Keratinocyte (primary cell): Measurements from ENCODE around the gene SLC40A1. TPM values are rescaled to one million over a fixed set of nuclear protein-coding genes. Genes with fewer than 3 reads are reported as not detected.

ENCODE experiments used
- DNase-seq: peaks from one replicate; pipeline ENCODE4 v3.0.0-alpha.2; 2011; ENCODE audit warnings: low read depth, missing footprints, low spot score
- FAIRE-seq: peaks from 2 replicates; lab custom pipeline; 2011; peaks lifted over from hg19 to GRCh38; lab: Jason Lieb, UNC
- H2AFZ ChIP-seq: 2 replicates; pipeline ENCODE4 v1.6.0; 2012; ENCODE audit warnings: low read length, control low read depth, inconsistent platforms; ENCODE audit not compliant: control insufficient read depth
- H3K27ac ChIP-seq: 2 replicates; pipeline ENCODE4 v1.5.1; 2011; ENCODE audit warnings: low read length; ENCODE audit not compliant: control insufficient read depth, insufficient read depth
- H3K27me3 ChIP-seq: 3 replicates; pipeline ENCODE4 v1.6.0; 2011; ENCODE audit warnings: low read length; ENCODE audit not compliant: control insufficient read depth, insufficient read depth; ENCODE audit errors: extremely low read depth
- H3K36me3 ChIP-seq, 2 experiments: 2 replicates in 1 of 2; 3 replicates in 1 of 2; pipeline ENCODE4 v1.5.1; 2011; ENCODE audit warnings: low read length in 2 of 2, mild to moderate bottlenecking in 1 of 2; ENCODE audit not compliant: control insufficient read depth in 2 of 2, insufficient read depth in 2 of 2; ENCODE audit errors: extremely low read depth in 1 of 2
- H3K4me1 ChIP-seq: 3 replicates; pipeline ENCODE4 v1.5.1; 2011; ENCODE audit warnings: low read length; ENCODE audit not compliant: control insufficient read depth, insufficient read depth; ENCODE audit errors: extremely low read depth
- H3K4me2 ChIP-seq: 3 replicates; pipeline ENCODE4 v1.6.0; 2011; ENCODE audit warnings: low read depth, low read length; ENCODE audit not compliant: control insufficient read depth, insufficient read depth; ENCODE audit errors: extremely low read depth
- H3K4me3 ChIP-seq, 3 experiments: fragments of 200-600 bp in 1 of 3; sonication (generic) in 1 of 3; 2 replicates in 2 of 3; 3 replicates in 1 of 3; pipeline ENCODE4 v1.5.1; 2011 to 2016; ENCODE audit warnings: low read length in 3 of 3, mild to moderate bottlenecking in 3 of 3, control low read depth in 2 of 3, inconsistent platforms in 1 of 3, low read depth in 1 of 3, mixed read lengths in 1 of 3, mixed run types in 1 of 3, moderate library complexity in 1 of 3; ENCODE audit not compliant: control insufficient read depth in 2 of 3, insufficient read depth in 2 of 3; ENCODE audit errors: extremely low read depth in 1 of 3
- H3K79me2 ChIP-seq: 2 replicates; pipeline ENCODE4 v1.6.0; 2012; ENCODE audit warnings: low read length; ENCODE audit not compliant: control insufficient read depth, insufficient read depth
- H3K9ac ChIP-seq: 3 replicates; pipeline ENCODE4 v1.6.0; 2011; ENCODE audit warnings: low read length; ENCODE audit not compliant: control insufficient read depth, insufficient read depth; ENCODE audit errors: extremely low read depth
- H3K9me1 ChIP-seq: 3 replicates; pipeline ENCODE4 v1.6.0; 2011; ENCODE audit warnings: low read length; ENCODE audit not compliant: control insufficient read depth, insufficient read depth; ENCODE audit errors: extremely low read depth
- H3K9me3 ChIP-seq: 2 replicates; pipeline ENCODE4 v1.5.1; 2012; ENCODE audit warnings: low read depth, low read length; ENCODE audit not compliant: control insufficient read depth
- H4K20me1 ChIP-seq: 3 replicates; pipeline ENCODE4 v1.6.0; 2011; ENCODE audit warnings: low read length; ENCODE audit not compliant: control insufficient read depth, insufficient read depth; ENCODE audit errors: extremely low read depth
- EZH2 ChIP-seq: IDR thresholded peaks from one replicate; pipeline ENCODE4 v1.6.1; 2012; ENCODE audit warnings: inconsistent platforms, mild to moderate bottlenecking, low read length, moderate library complexity
- dilution Hi-C: fragments of 300-500 bp; cut with MboI; formaldehyde crosslinking; loops from one replicate; pipeline ENCODE4 v1.7.0; 2020; ENCODE audit warnings: low sequenced_read_pairs; ENCODE audit not compliant: extremely low pct_ligation_motif_present
- polyA plus RNA-seq, 5 experiments: library from polyadenylated mRNA; depleted of rRNA in 3 of 5; stranded (reverse) in 3 of 5; stranded (forward) in 1 of 5; unstranded in 1 of 5; fragments of >200 nt; gene quantifications; 1 replicate in 1 of 5; 2 replicates in 3 of 5; 3 replicates in 1 of 5; pipeline versions ENCODE4 v1.2.1 to v1.2.3, GENCODE V29; 2011 to 2012; ENCODE audit warnings: missing spikeins in 2 of 5, low read depth in 1 of 5, low replicate concordance in 1 of 5
- TF ChIP-seq, protein P1 (sequence below), 3 experiments: IDR thresholded peaks in 1 of 3; conservative IDR thresholded peaks in 1 of 3; optimal IDR thresholded peaks in 1 of 3; 2 replicates in 2 of 3; 3 replicates in 1 of 3; pipeline versions ENCODE3 to v1.5.1; 2011; ENCODE audit warnings: low read length in 3 of 3, mild to moderate bottlenecking in 3 of 3, moderate library complexity in 2 of 3, control low read depth in 1 of 3, inconsistent platforms in 1 of 3; ENCODE audit not compliant: insufficient read depth in 2 of 3; ENCODE audit errors: extremely low read depth in 1 of 3

SLC40A1 gene
- polyA plus RNA-seq, 1 donor (not counting 4 experiments of a cell fraction or from before 2014, with no cell fraction given): 0.09 TPM

GRCh38 chr2:189577121-189577520 lies 3.5 kb downstream of the SLC40A1 start:
- no peak overlapping the region for H3K4me2 ChIP-seq
- H3K9me3 ChIP-seq: no peaks in the 10 kb centered on the region
- peaks cover 5% of the 10 kb centered on the region for H3K4me1 ChIP-seq

DNA sequence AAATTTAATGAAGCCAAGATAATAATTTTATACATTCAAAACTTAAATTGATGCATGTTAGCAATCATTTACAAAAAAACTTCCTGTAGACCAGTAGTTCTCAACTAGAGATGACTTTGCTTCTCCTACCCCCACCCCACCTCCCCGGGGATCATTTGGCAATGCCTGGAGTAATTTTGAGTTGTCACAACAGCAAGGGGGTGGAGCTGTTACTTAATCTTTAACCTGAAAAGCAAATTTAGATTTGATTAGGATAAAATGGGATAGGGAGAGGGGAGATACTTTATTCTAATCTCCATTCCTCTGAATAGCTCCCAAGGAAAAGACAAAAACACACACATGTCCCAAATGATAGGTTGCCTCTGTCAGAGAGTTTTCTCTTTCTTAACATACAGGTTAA lies 4.2 kb downstream of the SLC40A1 start:
- Histone ChIP-seq H3K4me2 (no peak overlapping the region), H2AFZ (no peak overlapping the region), H4K20me1 (no peaks in the 10 kb centered on the region), H3K9ac (no peak overlapping the region), H3K4me1 (peaks cover 5% of the 10 kb centered on the region), H3K36me3 (no peaks in the 10 kb centered on the region), H3K9me3 (no peaks in the 10 kb centered on the region), H3K4me3 (no peak overlapping the region), H3K27me3 (peaks cover 32% of the 10 kb centered on the region), H3K9me1 (no peaks in the 10 kb centered on the region), H3K27ac (no peak overlapping the region), H3K79me2 (no peaks in the 10 kb centered on the region)
- FAIRE-seq (no peak), DNase-seq (no peak)
- dilution Hi-C loops: no loop called here
- TF ChIP-seq, protein P1, sequence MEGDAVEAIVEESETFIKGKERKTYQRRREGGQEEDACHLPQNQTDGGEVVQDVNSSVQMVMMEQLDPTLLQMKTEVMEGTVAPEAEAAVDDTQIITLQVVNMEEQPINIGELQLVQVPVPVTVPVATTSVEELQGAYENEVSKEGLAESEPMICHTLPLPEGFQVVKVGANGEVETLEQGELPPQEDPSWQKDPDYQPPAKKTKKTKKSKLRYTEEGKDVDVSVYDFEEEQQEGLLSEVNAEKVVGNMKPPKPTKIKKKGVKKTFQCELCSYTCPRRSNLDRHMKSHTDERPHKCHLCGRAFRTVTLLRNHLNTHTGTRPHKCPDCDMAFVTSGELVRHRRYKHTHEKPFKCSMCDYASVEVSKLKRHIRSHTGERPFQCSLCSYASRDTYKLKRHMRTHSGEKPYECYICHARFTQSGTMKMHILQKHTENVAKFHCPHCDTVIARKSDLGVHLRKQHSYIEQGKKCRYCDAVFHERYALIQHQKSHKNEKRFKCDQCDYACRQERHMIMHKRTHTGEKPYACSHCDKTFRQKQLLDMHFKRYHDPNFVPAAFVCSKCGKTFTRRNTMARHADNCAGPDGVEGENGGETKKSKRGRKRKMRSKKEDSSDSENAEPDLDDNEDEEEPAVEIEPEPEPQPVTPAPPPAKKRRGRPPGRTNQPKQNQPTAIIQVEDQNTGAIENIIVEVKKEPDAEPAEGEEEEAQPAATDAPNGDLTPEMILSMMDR (optimal IDR thresholded peaks at IDR 0.05 in 1 of 3, IDR thresholded peaks at IDR 0.05 in 1 of 3, conservative IDR thresholded peaks at IDR 0.05 in 1 of 3; ENCODE audit: extremely low read depth in 1 of 3, insufficient read depth in 2 of 3, low read length in 3 of 3): no peak
- no peak for TF ChIP-seq EZH2

More at GRCh38 chr2:189577121-189577520, 3.5 kb downstream of the SLC40A1 start:
- Histone ChIP-seq H3K36me3 (no peaks in the 10 kb centered on the region), H2AFZ (no peak overlapping the region), H3K9me1 (no peaks in the 10 kb centered on the region), H3K79me2 (no peaks in the 10 kb centered on the region), H3K27ac (no peak overlapping the region), H3K27me3 (peaks cover 39% of the 10 kb centered on the region), H3K9ac (no peak overlapping the region), H4K20me1 (no peaks in the 10 kb centered on the region), H3K4me3 (no peak overlapping the region)
- dilution Hi-C loops: no loop called here
- DNase-seq: no peak
- no peak for TF ChIP-seq EZH2
- TF ChIP-seq, protein P1 (optimal IDR thresholded peaks at IDR 0.05 in 1 of 3, IDR thresholded peaks at IDR 0.05 in 1 of 3, conservative IDR thresholded peaks at IDR 0.05 in 1 of 3; ENCODE audit: extremely low read depth in 1 of 3, insufficient read depth in 2 of 3, low read length in 3 of 3): no peak
- no peak for FAIRE-seq
